Gastrocnemius medialis (tissue), 4 donors: ENCODE results near the gene FNDC3B. TPM values are rescaled to one million over a fixed set of nuclear protein-coding genes. Genes with fewer than 3 reads are reported as not detected.

Experiments used
- ATAC-seq, 2 donors: fragments of 150-250 bp; one replicate each; pipeline ENCODE4 v1.9.1; 2016
- DNase-seq, 2 donors: peaks; one replicate each; pipeline ENCODE4 v3.0.0-alpha.2; 2019
- H3K27ac ChIP-seq, 4 donors: fragments of 200-600 bp; sonication (generic); 1 replicate in 1 of 4; 2 replicates in 3 of 4; pipeline ENCODE4 v1.5.1; 2016 to 2018; ENCODE audit warnings: mild to moderate bottlenecking in 2 of 4, moderate library complexity in 1 of 4
- H3K27me3 ChIP-seq, 3 donors: fragments of 200-600 bp; sonication (generic) in 2 of 3; 1 replicate in 1 of 3; 2 replicates in 2 of 3; pipeline versions ENCODE4 v1.5.1 to v1.6.0; 2016 to 2019; ENCODE audit warnings: mild to moderate bottlenecking in 1 of 3, moderate library complexity in 1 of 3
- H3K36me3 ChIP-seq, 2 donors: fragments of 200-600 bp; sonication (generic) in 1 of 2; one replicate each; pipeline ENCODE4 v1.5.1; 2017 to 2018
- H3K4me1 ChIP-seq, 2 donors: fragments of 200-600 bp; sonication (generic) in 1 of 2; one replicate each; pipeline ENCODE4 v1.5.1; 2016 to 2017; ENCODE audit warnings: mild to moderate bottlenecking in 2 of 2
- H3K4me3 ChIP-seq, 4 donors: fragments of 200-600 bp; sonication (generic) in 3 of 4; 1 replicate in 1 of 4; 2 replicates in 3 of 4; pipeline ENCODE4 v1.5.1; 2016 to 2019; ENCODE audit warnings: mild to moderate bottlenecking in 2 of 4
- H3K9me3 ChIP-seq, 3 donors: fragments of 200-600 bp; sonication (generic) in 2 of 3; 1 replicate in 1 of 3; 2 replicates in 2 of 3; pipeline ENCODE4 v1.5.1; 2016 to 2019
- CTCF ChIP-seq, 5 experiments: fragments of 450-650 bp in 3 of 5; fragments of 200-600 bp in 2 of 5; sonication (generic) in 2 of 5; IDR thresholded peaks in 4 of 5; conservative IDR thresholded peaks in 1 of 5; 1 replicate in 4 of 5; 2 replicates in 1 of 5; pipeline ENCODE4 v1.5.1; 2016 to 2019; ENCODE audit warnings: antibody characterized with exemption in 5 of 5, mild to moderate bottlenecking in 3 of 5, moderate library complexity in 3 of 5
- POLR2A ChIP-seq, 2 donors: fragments of 450-650 bp; IDR thresholded peaks; one replicate each; pipeline ENCODE4 v1.6.1; 2017; ENCODE audit warnings: antibody characterized with exemption in 2 of 2, mild to moderate bottlenecking in 2 of 2, moderate library complexity in 2 of 2
- in situ Hi-C, 4 donors: fragments of 200-750 bp; cut with MboI; loops; one replicate each; pipeline versions ENCODE4 v1.15.0 to v1.8.0; 2017; ENCODE audit warnings: low sequenced_read_pairs in 4 of 4
- intact Hi-C: fragments of 100-400 bp; cut with DNase I; formaldehyde crosslinking; loops from one replicate; pipeline ENCODE4 v1.15.1; 2023; ENCODE audit warnings: low total_unique reads
- total RNA-seq, 4 donors: library from RNA; depleted of rRNA; stranded (reverse); fragments of >200 nt; gene quantifications; one replicate each; pipeline versions ENCODE4 v1.1.0 to v1.2.3, GENCODE V29; 2016

The FNDC3B gene
- total RNA-seq, 4 donors from 2014 or later = 42.5 to 110 (median 74.2) TPM

DNA sequence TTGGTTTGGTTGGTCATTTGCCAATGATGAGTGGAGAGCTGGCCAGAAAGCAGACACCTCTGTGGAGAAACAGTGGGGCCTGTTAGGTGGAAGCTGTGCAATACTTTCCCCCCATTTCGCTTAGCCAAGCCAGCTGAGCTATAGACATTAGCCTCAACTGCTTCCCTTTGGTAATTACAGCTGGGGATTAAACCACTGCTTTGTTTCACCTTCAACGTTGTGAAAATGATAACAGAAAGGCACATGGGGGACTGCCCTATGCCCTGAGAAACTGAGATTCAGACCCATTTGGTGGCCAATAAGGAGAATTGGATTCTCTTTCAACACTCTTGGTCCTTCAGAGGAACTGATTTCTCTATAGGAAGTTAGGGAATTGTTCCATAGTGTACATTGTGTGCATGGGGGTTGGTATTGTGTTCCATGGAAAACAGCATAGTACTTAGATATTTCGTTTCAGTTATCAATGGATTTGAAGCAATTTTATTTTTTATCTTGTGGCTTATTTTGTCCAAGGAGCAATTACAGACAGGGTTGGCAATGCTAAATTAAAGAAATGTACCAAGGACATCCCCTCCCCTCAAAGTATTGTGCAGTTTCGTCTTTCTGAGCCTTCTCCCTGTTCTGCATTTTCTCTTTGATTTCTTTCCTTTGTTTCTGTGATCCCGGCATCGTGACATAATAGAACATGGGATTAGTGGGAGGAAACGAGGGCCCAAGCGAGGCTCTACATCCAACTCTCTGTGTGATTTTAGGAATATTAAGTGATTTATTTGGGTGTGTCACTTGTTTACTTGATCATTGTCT is 194.3 kb downstream of the FNDC3B start:
- in situ Hi-C loops = no loop called here
- peaks cover 22 to 26% of the 10 kb centered on the region in 2 donors for H3K4me1 ChIP-seq
- no peaks in the 10 kb centered on the region for H3K9me3 ChIP-seq
- no peak overlapping the region for H3K27ac ChIP-seq
- TF ChIP-seq POLR2A (IDR thresholded peaks at IDR 0.05) = no peak
- intact Hi-C loops = no loop called here
- no peaks in the 10 kb centered on the region for H3K36me3 ChIP-seq
- DNase-seq (no peak), ATAC-seq (no peak)
- H3K4me3 ChIP-seq = no peak overlapping the region
- H3K27me3 ChIP-seq = no peaks in the 10 kb centered on the region

GRCh38 chr3:172235698-172236097 is 196.3 kb downstream of the FNDC3B start:
- H3K9me3 ChIP-seq = no peaks in the 10 kb centered on the region
- H3K27me3 ChIP-seq = no peaks in the 10 kb centered on the region
- H3K27ac ChIP-seq = no peak overlapping the region
- DNase-seq (no peak), ATAC-seq (no peak)
- H3K36me3 ChIP-seq = no peaks in the 10 kb centered on the region
- TF ChIP-seq CTCF (IDR thresholded peaks at IDR 0.05 in 4 of 5, conservative IDR thresholded peaks at IDR 0.05 in 1 of 5) (no peak), POLR2A (IDR thresholded peaks at IDR 0.05) (no peak)
- intact Hi-C loops = no loop called here
- in situ Hi-C loops = no loop called here
- peaks cover 19 to 22% of the 10 kb centered on the region in 2 donors for H3K4me1 ChIP-seq
- H3K4me3 ChIP-seq = no peak overlapping the region

DNA sequence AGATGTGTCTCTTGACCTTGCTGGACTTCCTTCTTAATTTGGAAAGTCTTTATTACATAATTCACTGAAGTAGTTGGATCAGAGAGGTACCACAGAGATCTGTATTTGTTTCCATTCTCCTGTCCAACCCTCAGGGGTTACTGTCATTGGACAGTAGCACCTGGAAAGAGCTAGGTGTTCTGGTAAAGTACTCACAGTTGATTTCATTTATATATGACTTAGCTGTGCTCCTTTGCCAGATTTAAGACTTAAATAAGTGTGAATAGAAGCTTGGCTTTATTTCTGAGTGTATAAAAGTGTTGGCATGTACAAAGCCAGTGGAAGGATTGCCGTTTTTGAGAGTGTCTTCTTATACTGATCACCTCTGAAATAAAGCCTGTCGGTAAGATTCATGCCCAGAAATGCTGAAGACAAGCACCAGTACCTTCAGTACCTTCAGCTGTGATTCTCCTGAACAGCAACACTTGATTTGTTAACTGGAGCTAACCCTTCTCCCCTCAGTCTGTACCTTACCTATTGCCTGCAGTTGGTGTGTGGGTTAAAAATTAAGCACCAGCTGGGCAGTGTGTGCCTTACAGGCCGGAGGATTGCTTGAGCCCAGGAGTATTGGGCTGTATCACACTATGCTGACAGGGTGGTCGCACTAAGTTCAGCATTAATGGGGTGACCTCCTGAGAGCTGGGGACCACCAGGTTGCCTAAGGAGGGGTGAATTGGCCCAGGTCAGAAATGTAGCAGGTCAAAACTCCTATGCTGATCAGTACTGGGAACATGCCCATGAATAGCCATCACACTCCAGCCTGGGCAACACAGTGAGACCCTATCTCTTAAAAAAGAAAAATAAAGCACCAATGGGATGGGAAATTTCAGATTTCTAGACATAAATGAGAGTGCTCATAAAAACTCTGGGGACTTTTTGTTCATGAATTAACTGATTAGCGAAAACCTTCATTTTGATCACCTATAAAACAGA is 197.7 kb downstream of the FNDC3B start:
- ATAC-seq (no peak), DNase-seq (no peak)
- TF ChIP-seq CTCF (IDR thresholded peaks at IDR 0.05 in 4 of 5, conservative IDR thresholded peaks at IDR 0.05 in 1 of 5) (no peak), POLR2A (IDR thresholded peaks at IDR 0.05) (no peak)
- peaks cover 19 to 22% of the 10 kb centered on the region in 2 donors for H3K4me1 ChIP-seq
- no peaks in the 10 kb centered on the region for H3K27me3 ChIP-seq
- H3K4me3 ChIP-seq = no peak overlapping the region
- H3K9me3 ChIP-seq = no peaks in the 10 kb centered on the region
- no peak overlapping the region for H3K27ac ChIP-seq
- no peaks in the 10 kb centered on the region for H3K36me3 ChIP-seq
- in situ Hi-C loops = no loop called here
- intact Hi-C loops = no loop called here

DNA sequence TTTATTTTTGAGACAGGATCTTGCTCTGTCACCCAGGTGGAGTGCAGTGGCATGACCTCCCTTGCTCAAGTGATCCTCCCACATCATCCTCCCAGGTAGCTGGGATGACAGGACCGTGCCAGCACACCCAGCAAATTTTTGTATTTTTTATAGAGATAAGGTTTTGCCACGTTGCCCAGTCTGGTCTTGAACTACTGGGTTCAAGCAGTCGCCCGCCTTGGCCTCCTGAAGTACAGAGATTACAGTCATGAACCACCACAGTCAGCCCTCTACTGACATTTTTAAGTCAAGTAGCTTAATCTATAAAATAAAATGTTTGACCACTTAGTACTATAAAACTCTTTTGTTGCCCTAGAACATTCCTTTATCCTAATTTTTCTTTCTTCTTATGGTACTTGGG is 198.8 kb downstream of the FNDC3B start:
- DNase-seq (no peak), ATAC-seq (no peak)
- in situ Hi-C loops = no loop called here
- intact Hi-C loops = loop anchor here (2.0 kb wide), 1 partner anchor 21 kb away; no protein-coding TSS in a partner anchor
- Histone ChIP-seq H3K4me3 (no peak overlapping the region), H3K27ac (no peak overlapping the region), H3K36me3 (no peaks in the 10 kb centered on the region), H3K9me3 (no peaks in the 10 kb centered on the region), H3K4me1 (peaks cover 16 to 17% of the 10 kb centered on the region in 2 donors), H3K27me3 (no peaks in the 10 kb centered on the region)
- TF ChIP-seq POLR2A (IDR thresholded peaks at IDR 0.05) (no peak), CTCF (IDR thresholded peaks at IDR 0.05 in 4 of 5, conservative IDR thresholded peaks at IDR 0.05 in 1 of 5) (no peak)
